Activated CD8-positive, alpha-beta memory T cell treated with anti-CD3 and anti-CD28 coated beads, Interleukin-2, amount 50 U/mL, for 1 hour (primary cell): ENCODE measurements around the gene CNNM1.
A peak's percentile ranks its signal among the peaks of the same experiment; 100 is the strongest.

Source experiments
- DNase-seq: peaks from one replicate; pipeline ENCODE4 v3.0.0-alpha.2; 2020; ENCODE audit errors: extremely low read depth

CNNM1 gene

DNA sequence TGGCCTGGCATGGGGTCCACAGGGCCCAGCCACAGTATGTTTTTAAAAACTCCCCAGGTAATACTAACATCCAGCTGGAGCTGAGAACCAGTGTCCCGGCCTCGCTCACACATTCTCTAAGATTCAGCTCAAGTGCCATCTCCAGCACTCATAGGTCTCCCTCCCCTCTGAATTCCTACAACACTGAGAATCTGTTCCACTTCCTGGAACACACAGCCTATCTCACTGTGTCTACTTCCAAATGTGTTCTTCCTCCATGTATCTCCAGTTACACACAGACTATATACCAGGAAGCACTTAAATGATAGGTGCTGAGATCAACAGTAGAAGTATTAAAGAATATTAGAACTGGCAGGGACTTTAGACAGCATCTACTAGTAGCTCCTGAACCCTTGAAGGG, 90.5 kb downstream of the CNNM1 start:
- no peak for DNase-seq

DNA sequence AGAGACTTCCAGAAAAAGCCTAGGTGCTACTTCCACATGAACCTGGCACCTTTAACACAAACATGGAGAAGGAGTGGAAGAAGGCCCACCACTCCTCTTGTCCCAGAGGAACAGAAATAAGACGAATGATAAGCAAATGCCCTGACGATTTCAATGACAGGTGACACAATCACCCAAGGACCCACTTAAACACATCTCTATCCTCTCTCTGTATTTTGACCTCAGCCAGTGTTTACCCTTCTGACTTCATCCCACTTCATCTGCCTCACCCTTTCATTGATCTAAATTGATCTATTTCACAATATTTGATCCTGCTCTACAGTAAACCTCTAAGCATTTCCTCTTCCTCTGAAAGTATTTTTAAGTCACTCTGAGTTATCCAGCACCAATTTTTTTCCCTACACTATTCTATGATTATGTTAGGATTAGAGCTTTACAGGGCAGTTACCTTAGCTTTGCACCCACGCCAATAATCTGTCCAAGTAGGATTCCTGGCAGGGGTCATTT, 92.1 kb downstream of the CNNM1 start:
- no peak for DNase-seq

DNA sequence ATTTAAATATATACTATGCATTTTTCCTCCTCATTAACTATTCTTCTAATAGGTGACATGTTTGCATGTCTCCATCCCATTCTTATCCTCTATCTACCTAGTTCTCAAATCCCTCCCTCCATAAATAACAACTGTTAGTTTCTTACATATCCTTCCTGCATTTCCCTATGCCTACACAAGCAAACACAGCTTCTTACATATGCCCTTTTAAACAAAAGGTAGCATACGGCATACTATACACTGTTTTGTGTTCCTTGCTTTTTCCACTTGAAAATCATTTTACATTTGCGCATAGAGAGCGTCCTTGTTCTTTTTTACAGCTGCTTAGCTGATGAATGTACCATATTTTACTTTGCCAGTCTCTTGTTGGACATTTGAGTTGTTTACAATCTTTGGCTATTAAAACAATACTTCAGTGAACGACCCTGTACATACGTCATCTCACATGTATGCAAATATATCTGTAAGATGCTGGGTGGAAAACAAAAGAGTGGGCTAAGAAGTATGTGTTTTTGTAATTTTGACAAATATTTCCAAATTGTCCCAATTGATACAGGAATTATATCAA, 93.5 kb downstream of the CNNM1 start:
- DNase-seq, result no peak

DNA sequence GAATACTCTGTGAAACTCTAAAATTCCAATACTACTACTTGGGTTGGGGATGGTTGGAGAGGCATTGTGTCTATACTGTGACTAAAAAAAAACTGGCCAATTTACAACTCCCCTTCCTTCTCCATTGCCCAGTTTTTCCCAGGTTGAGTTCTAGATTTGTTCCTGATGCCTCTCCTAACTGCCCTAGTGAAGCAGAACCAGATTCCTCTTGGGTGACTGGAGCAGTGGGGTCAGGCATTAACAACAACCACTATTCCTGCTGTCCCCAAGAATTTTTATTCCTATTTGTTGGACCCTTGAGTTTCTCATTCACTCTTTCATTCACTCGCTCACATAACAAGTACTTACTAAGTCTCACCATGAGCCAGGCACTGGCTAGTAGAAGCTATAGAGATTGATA, 95.5 kb downstream of the CNNM1 start:
- no peak for DNase-seq

DNA sequence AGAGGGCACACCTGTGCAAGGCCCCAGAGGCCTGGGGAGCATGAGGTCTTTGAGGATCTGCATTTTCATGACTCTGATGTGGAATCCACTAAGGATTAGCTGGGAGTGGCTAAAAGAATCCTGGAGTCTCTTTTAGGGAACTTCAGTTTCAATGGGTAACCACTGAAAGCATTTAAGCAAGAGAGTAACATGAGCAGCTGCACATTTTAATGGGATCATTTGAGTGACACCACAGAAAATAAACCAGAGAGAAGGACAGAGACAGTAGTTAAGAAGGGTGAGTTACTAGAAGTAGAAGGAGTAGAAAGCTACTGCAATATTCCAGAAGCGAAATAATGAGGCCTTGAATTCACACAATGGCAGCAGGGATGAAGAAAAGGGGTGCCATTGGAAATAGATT, 96.0 kb downstream of the CNNM1 start:
- DNase-seq, result no peak

DNA sequence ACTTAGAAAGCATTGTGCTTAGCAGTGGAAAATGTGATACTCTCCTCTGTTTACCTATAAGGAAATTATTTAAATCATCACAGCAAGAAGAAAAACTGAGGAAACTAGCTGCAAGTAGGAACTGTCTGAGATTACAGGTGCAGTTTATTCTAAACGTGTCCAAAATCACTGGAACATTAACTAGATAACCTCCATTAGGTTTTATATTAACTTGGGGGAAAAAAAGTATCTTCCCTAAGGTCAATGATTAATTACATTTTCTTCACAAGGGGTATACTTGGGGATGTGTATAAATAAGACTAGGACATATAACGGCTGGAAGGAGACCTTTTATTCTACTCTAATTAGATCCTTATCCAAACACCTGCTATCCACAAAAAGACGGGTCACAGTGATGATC, 97.5 kb downstream of the CNNM1 start:
- DNase-seq, result no peak

DNA sequence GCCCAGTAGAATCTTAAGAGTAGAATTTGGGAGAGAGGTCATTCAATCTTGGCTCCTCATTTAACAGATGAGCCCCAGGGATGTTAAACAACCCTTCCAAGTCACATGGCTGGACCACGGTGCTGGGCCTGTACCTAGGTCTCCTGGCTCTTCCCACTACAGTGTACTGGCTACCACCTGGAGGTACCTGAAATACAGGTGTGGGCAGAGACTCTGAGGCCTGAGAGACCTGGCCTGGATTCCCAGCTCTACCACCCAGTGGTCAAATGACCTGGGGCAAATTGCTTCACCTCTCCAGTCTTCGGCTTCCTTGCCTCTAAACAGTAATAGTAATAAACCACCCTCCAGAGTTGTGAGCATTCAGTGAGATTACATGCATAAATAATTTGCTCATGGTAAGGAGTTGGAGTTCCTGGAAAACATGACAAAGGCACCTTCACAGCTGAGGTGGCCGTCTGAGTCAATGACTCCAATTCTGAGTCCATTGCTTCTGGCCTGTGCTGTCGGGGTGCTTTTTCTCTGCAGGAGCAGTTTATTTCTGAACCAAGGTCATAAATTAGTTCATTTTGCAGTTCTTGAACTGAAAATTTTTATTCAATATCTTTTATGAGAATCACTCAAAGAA, 98.5 kb downstream of the CNNM1 start:
- DNase-seq, result no peak

DNA sequence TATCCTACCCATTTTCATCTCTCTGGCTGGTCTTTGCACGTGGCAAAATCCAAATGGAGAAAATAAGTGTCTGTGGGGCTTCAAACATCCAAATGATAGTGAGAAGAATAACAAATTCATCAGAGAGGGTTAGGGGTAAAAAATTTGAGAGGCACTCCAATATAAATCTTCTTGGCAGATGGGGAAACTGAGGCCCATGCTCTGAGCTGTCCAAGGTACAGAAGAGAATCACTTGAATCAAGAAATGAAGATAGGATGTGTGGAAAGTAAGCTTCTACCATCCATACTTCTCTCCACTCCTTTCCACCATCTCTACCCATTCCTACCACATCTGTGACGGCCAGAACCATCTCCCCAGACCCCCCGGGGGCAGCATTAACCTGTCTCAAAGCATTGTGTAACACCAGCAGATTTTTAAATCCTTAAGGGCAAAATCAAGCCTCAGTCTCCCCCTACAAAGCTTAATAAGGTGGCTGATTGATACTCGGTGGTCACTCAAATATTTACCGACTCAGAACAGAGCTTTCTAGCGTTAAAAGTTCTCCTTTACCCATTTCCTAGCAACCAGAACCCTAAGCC, 100.5 kb downstream of the CNNM1 start:
- no peak for DNase-seq

DNA sequence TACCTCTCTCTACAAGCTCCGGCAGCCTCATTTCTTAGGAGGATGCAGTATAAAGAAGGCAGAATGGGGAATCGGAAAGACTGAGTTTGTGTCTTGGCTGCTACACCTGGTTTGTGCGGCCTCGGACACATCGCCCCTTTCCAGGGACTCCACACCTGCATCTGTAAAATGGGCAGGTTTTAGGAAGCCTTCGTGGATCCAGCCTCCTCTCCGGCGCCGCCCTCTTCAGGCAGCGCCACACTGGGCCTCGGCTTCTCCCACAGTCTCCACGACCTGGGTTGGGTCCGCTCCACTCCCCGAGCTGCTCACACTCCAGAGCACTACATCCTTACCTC, 100.9 kb downstream of the CNNM1 start:
- no peak for DNase-seq

DNA sequence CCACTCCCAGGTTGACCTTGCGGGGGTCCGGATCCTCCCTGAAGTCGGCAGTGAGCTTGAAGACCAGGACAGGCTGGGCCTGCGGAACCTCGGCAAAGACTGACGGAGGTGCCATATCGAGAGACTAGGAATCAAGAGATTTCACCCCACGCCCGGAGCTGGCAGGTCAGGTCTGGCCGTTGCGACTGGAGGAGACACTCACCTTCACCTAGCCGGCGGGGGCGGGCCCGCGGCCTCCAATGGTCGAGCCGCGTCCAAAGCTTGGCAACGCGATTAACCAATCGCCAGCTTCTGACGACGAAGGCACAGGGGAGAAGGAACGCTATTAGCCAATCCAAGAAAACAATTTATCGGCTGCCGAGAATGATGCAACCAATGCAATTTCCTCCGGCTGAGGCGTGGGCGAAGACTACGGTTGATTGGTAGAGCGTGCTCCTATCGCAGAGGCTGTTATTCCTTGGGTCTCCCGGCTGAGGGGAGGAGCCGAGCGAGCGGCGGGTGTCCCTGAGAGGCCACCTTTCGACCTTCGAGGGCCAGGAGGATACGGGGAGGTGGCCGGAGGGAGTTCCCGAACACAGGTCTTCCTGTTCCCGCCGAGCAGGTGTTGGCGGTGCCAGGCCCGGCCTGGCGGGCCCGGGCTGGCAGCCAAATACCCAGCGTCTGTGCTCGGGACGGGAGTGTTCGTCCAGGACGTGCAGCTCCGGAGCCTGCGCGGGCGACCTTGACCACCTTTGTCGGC, 101.5 kb downstream of the CNNM1 start, which contains the start of gene GOT1:
GOT1 (minus strand) TSS at position 174 of the 739 bp plus-strand sequence; CDS start at position 115, 59 bp downstream.
- DNase-seq, result peak; percentile 80

DNA sequence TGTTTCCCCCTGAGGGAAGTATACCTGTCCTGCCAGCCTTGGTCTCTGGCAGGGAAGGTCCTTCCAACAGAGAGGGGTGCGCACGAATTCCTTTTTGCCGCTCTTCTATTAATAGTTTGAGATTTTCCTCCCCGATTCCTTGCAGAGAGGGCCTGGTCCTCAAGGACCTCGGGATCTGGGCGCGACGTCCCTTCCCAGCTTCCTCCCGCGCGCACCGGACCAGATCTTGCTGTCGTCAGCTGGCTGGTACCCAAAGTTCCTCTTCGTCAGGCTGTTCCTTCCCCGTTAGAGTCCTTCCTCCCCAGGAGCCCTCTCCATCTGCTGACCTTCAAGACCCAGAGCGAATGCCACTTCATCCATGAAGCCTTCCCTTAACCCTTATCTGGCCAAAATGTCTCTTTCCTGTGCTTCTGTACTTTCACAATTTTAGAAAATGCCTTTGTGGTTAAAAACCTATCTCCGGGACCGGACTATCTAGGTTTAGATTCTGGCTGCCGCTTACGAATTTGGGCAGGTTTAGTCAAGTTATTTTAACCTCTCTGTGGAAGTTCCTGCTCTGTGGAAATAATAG, 102.1 kb downstream of the CNNM1 start:
- no peak for DNase-seq

DNA sequence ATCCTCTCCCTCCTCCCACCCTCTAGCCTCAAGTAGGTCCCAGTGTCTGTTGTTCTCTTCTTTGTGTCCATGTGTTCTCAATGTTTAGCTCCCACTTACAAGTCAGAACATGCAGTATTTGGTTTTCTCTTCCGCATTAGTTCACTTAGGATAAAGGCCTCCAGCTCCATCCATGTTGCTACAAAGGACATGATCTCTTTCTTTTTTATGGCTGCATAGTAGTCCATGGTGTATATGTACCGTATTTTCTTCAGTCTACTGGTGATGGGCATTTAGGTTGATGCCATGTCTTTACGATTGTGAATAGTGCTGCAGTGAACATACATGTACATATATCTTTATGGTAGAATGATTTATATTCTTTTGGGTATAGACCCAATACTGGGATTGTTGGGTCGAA, 102.9 kb downstream of the CNNM1 start:
- DNase-seq, result no peak

DNA sequence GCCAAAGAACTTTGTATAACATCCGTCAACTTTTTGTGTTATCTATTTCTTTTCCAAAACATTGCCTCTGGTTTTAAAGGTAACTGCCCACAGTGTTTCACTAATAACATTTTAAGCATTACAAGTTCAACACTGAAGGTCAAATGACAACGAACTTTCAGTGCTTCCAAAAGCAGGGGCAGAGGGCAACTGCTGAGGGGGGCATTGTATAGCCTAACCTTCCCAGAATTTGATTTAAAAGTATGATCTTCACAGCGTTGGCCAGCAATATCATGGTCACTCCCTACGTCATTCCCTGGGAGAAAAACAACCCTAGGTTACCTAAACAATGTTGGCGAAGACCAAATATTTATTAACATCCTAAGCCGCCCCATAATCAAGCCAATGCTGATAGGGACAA, 103.7 kb downstream of the CNNM1 start:
- DNase-seq, result no peak

DNA sequence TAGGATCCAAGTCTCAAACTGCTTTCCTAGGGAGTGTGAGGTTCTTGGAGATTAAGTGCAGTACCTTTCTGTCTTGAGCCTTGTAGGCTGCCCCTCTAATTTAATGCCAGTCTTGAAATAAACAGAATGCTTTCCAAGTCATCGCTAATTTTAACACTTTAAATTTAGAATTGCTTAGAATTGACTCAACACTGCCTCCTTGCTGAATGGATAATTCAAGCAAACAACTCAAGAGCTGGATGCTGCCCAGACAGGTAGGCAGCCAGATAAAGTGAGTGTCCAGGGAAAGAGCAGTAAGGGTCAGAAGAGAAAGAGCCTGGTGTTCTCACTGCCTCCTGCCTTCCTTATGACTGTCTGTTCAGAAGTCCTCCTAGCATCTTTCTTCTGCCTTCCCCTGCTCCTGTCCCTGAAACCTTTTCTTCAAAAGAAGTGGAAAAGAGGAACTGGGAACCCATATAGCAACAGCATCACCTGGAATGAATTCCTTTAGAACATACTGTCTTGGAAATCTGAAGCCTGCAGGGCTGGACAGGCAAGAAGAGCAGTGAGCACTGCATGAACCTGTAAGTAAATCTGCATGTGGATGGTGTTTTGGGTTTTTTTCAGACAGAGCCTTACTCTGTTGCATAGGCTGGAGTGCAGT, 104.3 kb downstream of the CNNM1 start:
- no peak for DNase-seq

DNA sequence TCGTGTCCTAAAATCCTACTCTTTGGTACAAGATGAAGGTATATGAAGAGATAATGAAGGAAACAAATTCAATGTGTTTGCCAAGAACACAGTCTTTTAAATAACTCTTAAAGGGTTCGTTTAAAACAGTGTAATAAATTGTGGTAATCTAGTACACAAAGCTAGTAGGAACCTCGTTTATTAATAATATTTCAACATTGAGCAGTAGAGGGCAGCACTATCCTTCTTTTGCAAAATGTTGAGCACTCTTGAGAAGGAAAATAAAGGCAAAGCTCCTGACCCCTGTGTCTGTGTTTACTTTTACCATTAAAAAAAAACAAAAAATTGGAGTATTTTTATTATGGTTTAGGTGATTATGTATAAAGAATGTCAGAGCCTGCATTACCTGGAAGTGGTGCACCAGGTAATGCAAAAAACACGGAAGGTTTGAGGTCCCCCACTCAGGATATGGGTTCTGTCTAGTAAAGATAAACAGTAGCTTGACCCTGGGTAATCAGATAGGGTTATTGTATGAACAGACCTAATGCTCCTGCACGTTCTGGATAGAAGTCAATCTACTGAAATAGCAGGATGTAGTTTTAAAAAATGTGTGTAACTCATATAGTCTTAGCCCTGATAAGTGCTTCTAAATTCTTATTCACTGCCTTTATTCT, 107.0 kb downstream of the CNNM1 start:
- no peak for DNase-seq

DNA sequence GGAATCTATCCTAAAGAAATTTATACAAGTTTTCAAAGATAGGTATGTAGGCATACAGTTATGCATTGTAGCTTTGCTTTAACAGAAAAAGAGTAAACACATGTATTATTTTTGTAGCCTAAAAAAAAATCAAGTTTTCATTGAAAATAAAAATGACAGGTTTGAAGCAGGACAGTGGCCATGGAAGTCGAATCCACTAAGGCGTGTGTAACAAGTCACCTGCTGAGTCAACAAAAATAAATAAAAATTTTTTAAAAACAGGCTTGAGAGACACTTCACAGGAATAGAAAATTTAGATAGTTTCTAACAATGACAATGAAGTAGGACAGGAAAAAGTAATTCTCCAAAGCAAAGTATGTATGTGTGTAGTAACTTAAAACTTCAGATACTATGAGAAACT, 109.7 kb downstream of the CNNM1 start:
- no peak for DNase-seq

DNA sequence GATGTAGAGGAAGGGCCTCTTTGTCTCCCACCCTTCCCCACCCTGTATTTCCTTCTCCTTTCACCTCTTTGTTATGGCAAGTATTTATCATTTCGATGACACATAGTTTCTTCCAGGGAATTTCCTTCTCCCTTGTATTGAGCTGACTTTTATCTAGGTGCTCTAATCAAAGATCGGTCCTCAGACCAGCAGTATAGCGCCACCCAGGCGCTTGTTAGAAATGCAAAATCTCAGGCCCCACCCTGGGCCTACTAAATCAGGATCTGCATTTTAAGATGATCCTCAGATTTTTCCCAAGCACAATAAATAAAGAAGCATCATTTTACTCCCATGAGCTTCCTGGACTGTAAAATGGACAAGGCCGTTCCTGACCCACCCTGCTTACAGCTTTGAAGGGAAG, 113.2 kb downstream of the CNNM1 start:
- DNase-seq, result no peak

DNA sequence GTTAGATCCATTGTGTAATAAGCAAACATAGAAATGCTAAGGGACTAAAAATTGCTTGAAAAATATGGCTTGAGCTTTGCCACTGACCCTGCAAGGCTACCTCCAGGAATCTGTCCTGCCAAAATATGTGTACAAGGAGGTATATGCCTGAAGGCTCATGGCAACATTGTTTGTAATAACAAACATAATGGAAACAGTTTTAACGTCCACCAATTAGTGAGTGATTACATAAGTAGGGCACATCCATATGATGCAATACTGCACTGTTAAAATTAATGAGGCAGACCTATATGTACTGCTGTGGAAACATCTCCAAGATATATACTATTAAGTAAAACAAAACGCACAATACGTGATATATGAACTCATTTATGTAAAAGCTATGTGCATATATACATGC, 114.3 kb downstream of the CNNM1 start:
- no peak for DNase-seq
